ENCODE results near the gene ACIN1. TPM values are rescaled to one million over a fixed set of nuclear protein-coding genes. Genes with fewer than 3 reads are reported as not detected.

The ACIN1 gene
- total and polyA plus RNA-seq, 2 of the 13 experiments (the other 11 are each of a cell fraction or from before 2014, with no cell fraction given) = 165 to 183 TPM

DNA sequence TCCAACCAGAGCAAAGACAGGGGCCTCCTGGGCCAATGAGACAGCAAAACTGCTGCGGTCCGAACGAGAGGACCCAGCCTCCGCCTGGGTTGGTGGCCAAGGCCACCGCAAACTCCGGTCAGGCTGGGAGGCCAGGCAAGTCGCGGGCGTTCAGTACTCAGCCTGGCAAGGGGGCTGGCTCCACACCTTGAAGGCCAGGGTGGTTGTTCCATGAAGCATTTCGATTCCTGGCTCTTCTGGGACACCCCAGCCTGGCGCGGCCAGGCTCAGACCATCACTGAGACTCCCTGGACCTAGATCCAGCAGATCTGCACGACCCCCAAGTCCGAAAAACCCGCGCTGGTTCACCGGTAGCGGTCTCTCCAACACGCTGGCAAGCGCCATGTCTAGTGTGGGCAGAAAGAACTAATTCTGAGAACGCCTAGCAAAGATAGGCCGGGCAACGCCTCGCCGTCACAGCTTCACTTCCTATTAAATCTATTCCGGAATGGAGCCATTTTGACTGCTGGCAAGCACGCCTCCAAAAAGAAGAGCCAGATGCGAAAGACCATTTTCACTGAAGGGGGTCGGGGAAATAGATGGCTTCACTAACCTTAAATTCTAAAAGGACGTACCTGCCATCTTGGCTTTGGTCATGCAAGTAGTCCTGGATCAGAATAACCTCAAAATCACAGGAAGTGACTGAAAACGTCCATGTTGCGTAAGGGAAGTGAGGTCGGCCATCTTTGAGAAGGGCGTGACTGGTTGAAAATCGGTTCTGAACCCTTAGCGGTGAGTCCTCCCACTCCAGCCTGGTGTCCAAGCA lies 60.2 kb downstream of the ACIN1 start, which contains the start of gene PSMB5 (continued):
- TF ChIP-seq, protein P1, sequence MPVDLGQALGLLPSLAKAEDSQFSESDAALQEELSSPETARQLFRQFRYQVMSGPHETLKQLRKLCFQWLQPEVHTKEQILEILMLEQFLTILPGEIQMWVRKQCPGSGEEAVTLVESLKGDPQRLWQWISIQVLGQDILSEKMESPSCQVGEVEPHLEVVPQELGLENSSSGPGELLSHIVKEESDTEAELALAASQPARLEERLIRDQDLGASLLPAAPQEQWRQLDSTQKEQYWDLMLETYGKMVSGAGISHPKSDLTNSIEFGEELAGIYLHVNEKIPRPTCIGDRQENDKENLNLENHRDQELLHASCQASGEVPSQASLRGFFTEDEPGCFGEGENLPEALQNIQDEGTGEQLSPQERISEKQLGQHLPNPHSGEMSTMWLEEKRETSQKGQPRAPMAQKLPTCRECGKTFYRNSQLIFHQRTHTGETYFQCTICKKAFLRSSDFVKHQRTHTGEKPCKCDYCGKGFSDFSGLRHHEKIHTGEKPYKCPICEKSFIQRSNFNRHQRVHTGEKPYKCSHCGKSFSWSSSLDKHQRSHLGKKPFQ (CRISPR knock-in tag; IDR thresholded peaks at IDR 0.05; ENCODE audit: insufficient replicate concordance) = peak; percentile 97
- TF ChIP-seq, protein P2, sequence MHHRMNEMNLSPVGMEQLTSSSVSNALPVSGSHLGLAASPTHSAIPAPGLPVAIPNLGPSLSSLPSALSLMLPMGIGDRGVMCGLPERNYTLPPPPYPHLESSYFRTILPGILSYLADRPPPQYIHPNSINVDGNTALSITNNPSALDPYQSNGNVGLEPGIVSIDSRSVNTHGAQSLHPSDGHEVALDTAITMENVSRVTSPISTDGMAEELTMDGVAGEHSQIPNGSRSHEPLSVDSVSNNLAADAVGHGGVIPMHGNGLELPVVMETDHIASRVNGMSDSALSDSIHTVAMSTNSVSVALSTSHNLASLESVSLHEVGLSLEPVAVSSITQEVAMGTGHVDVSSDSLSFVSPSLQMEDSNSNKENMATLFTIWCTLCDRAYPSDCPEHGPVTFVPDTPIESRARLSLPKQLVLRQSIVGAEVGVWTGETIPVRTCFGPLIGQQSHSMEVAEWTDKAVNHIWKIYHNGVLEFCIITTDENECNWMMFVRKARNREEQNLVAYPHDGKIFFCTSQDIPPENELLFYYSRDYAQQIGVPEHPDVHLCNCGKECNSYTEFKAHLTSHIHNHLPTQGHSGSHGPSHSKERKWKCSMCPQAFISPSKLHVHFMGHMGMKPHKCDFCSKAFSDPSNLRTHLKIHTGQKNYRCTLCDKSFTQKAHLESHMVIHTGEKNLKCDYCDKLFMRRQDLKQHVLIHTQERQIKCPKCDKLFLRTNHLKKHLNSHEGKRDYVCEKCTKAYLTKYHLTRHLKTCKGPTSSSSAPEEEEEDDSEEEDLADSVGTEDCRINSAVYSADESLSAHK (CRISPR knock-in tag; IDR thresholded peaks at IDR 0.05; ENCODE audit: borderline replicate concordance) = no peak; the same call in 1 of the 2 replicates
- TF ChIP-seq CHD4 (IDR thresholded peaks at IDR 0.05; ENCODE audit: borderline replicate concordance, low read length) (peak; percentile 69; the same call in 1 of the 2 replicates), SMAD9 (CRISPR knock-in tag; IDR thresholded peaks at IDR 0.05) (peak; percentile 93; the same call in 1 of the 2 replicates), KDM6A (CRISPR knock-in tag; IDR thresholded peaks at IDR 0.05; ENCODE audit: low read depth) (peak; percentile 38; the same call in 1 of the 2 replicates), ZNF12 (CRISPR knock-in tag; IDR thresholded peaks at IDR 0.05) (peak; percentile 79), NR2C2 (CRISPR knock-in tag; IDR thresholded peaks at IDR 0.05; ENCODE audit: borderline replicate concordance) (peak; percentile 97), ZNF510 (CRISPR knock-in tag; IDR thresholded peaks at IDR 0.05; ENCODE audit: low read depth) (peak; percentile 84; the same call in 1 of the 2 replicates), NFRKB (IDR thresholded peaks at IDR 0.05) (peak; percentile 99), ZNF431 (CRISPR knock-in tag; IDR thresholded peaks at IDR 0.05; ENCODE audit: borderline replicate concordance, low read depth) (0 out of 2 replicates have a peak, but pooled peaks have one; percentile 87), SRF (IDR thresholded peaks at IDR 0.05; ENCODE audit: low read depth, low read length) (no peak), RFXANK (CRISPR knock-in tag; IDR thresholded peaks at IDR 0.05) (peak; percentile 96)
- TF ChIP-seq, protein P3, sequence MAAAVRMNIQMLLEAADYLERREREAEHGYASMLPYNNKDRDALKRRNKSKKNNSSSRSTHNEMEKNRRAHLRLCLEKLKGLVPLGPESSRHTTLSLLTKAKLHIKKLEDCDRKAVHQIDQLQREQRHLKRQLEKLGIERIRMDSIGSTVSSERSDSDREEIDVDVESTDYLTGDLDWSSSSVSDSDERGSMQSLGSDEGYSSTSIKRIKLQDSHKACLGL (CRISPR knock-in tag; IDR thresholded peaks at IDR 0.05) = peak; percentile 97
- TF ChIP-seq, protein P4, sequence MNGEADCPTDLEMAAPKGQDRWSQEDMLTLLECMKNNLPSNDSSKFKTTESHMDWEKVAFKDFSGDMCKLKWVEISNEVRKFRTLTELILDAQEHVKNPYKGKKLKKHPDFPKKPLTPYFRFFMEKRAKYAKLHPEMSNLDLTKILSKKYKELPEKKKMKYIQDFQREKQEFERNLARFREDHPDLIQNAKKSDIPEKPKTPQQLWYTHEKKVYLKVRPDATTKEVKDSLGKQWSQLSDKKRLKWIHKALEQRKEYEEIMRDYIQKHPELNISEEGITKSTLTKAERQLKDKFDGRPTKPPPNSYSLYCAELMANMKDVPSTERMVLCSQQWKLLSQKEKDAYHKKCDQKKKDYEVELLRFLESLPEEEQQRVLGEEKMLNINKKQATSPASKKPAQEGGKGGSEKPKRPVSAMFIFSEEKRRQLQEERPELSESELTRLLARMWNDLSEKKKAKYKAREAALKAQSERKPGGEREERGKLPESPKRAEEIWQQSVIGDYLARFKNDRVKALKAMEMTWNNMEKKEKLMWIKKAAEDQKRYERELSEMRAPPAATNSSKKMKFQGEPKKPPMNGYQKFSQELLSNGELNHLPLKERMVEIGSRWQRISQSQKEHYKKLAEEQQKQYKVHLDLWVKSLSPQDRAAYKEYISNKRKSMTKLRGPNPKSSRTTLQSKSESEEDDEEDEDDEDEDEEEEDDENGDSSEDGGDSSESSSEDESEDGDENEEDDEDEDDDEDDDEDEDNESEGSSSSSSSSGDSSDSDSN (CRISPR knock-in tag; IDR thresholded peaks at IDR 0.05) = peak; percentile 95
- TF ChIP-seq, protein P5, sequence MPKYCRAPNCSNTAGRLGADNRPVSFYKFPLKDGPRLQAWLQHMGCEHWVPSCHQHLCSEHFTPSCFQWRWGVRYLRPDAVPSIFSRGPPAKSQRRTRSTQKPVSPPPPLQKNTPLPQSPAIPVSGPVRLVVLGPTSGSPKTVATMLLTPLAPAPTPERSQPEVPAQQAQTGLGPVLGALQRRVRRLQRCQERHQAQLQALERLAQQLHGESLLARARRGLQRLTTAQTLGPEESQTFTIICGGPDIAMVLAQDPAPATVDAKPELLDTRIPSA (CRISPR knock-in tag; IDR thresholded peaks at IDR 0.05; ENCODE audit: borderline replicate concordance) = no peak
- TF ChIP-seq, protein P6, sequence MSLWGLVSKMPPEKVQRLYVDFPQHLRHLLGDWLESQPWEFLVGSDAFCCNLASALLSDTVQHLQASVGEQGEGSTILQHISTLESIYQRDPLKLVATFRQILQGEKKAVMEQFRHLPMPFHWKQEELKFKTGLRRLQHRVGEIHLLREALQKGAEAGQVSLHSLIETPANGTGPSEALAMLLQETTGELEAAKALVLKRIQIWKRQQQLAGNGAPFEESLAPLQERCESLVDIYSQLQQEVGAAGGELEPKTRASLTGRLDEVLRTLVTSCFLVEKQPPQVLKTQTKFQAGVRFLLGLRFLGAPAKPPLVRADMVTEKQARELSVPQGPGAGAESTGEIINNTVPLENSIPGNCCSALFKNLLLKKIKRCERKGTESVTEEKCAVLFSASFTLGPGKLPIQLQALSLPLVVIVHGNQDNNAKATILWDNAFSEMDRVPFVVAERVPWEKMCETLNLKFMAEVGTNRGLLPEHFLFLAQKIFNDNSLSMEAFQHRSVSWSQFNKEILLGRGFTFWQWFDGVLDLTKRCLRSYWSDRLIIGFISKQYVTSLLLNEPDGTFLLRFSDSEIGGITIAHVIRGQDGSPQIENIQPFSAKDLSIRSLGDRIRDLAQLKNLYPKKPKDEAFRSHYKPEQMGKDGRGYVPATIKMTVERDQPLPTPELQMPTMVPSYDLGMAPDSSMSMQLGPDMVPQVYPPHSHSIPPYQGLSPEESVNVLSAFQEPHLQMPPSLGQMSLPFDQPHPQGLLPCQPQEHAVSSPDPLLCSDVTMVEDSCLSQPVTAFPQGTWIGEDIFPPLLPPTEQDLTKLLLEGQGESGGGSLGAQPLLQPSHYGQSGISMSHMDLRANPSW (CRISPR knock-in tag; IDR thresholded peaks at IDR 0.05; ENCODE audit: borderline replicate concordance) = peak; percentile 71
- TF ChIP-seq, protein P7, sequence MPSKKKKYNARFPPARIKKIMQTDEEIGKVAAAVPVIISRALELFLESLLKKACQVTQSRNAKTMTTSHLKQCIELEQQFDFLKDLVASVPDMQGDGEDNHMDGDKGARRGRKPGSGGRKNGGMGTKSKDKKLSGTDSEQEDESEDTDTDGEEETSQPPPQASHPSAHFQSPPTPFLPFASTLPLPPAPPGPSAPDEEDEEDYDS (CRISPR knock-in tag; IDR thresholded peaks at IDR 0.05) = peak; percentile 88

Measured in HepG2 (cell line).